Urinary bladder (tissue), 4 donors: ENCODE measurements around the gene PARP2. TPM values are rescaled to one million over a fixed set of nuclear protein-coding genes. Genes with fewer than 3 reads are reported as not detected.

Experiments
- DNase-seq: peaks from one replicate; pipeline ENCODE4 v3.0.0-alpha.2; 2015; ENCODE audit errors: extremely low spot score
- H3K27ac ChIP-seq: one replicate; pipeline ENCODE4 v1.5.1; 2013; ENCODE audit warnings: low read depth, mild to moderate bottlenecking, moderate library complexity
- H3K36me3 ChIP-seq: one replicate; pipeline ENCODE4 v1.6.1; 2013; ENCODE audit warnings: mild to moderate bottlenecking, moderate library complexity; ENCODE audit not compliant: insufficient read depth
- H3K4me1 ChIP-seq: one replicate; pipeline ENCODE4 v1.6.1; 2013; ENCODE audit warnings: mild to moderate bottlenecking, moderate library complexity; ENCODE audit not compliant: insufficient read depth
- H3K4me3 ChIP-seq: one replicate; pipeline ENCODE4 v1.5.1; 2013; ENCODE audit warnings: low read depth, low read length
- WGBS: extraction: QIAGEN DNeasy Blood & Tissue Kit; methylation state at CpG from one replicate; pipeline ENCODE4 v1.1.7; 2013; 5-methylcytosine and 5-hydroxymethylcytosine counted together
- polyA plus RNA-seq: library from polyadenylated mRNA; stranded (reverse); fragments of 200-250 nt; gene quantifications from one replicate; pipeline ENCODE4 v1.2.3, GENCODE V29; 2013
- total RNA-seq: library from RNA; depleted of rRNA; stranded (reverse); fragments of >200 nt; gene quantifications from one replicate; pipeline ENCODE4 v1.2.3, GENCODE V29; 2014
- donor health status: healthy with polysubstance abuse.
- donor health status: healthy.

PARP2 gene
- total and polyA plus RNA-seq, 2 donors: 13.5 to 16.0 TPM

- peaks cover 5% of the 10 kb centered on the region for H3K36me3 ChIP-seq
- no peak overlapping the region for H3K27ac ChIP-seq
- DNase-seq: no peak
- no peak overlapping the region for H3K4me3 ChIP-seq
- 79% methylated on average over 5 of the region's 5 CpGs for WGBS
- no peaks in the 10 kb centered on the region for H3K4me1 ChIP-seq
Observed at GRCh38 chr14:20372796-20373195, 29.4 kb downstream of the PARP2 start.

GRCh38 chr14:20375471-20375870 lies 32.0 kb downstream of the PARP2 start:
- WGBS: 65% methylated on average over 3 of the region's 3 CpGs
- peaks cover 5% of the 10 kb centered on the region for H3K36me3 ChIP-seq
- no peak for DNase-seq
- H3K27ac ChIP-seq: no peak overlapping the region
- no peaks in the 10 kb centered on the region for H3K4me1 ChIP-seq
- H3K4me3 ChIP-seq: no peak overlapping the region

- H3K4me1 ChIP-seq: no peaks in the 10 kb centered on the region
- DNase-seq: no peak
- peaks cover 5% of the 10 kb centered on the region for H3K36me3 ChIP-seq
- no peak overlapping the region for H3K4me3 ChIP-seq
- H3K27ac ChIP-seq: no peak overlapping the region
- 86% methylated on average over 12 of the region's 12 CpGs for whole genome bisulfite sequencing
Observed at GRCh38 chr14:20376071-20376588, 32.7 kb downstream of the PARP2 start.

DNA sequence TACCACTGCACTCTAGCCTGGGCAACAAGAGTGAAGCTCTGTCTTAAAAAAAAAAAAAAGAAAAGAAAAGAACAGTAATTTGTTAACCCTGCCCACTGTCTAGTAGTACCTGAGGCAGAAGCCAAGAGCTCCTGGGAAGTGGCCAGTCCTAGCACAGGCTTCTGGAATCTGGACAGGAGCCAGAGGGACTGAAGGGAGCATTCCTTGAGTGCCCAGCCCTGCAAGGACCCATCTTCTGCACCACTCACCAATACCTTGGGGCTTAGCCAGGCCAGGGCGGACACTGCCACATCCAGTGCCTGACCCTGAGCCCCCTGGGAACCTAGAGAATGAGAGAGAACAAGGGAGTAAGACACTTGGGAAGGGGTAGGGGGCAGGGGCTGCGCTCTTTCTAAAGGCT lies 33.7 kb downstream of the PARP2 start:
- Histone ChIP-seq H3K27ac (no peak overlapping the region), H3K4me1 (no peaks in the 10 kb centered on the region), H3K4me3 (no peak overlapping the region), H3K36me3 (peaks cover 9% of the 10 kb centered on the region)
- WGBS: 97% methylated on average over 2 of the region's 2 CpGs
- DNase-seq: no peak

GRCh38 chr14:20379743-20380142 lies 36.3 kb downstream of the PARP2 start:
- Histone ChIP-seq H3K27ac (no peak overlapping the region), H3K4me3 (no peak overlapping the region), H3K4me1 (no peaks in the 10 kb centered on the region), H3K36me3 (peaks cover 15% of the 10 kb centered on the region)
- 36% methylated on average over 1 of the region's 1 CpG for WGBS
- DNase-seq: no peak

DNA sequence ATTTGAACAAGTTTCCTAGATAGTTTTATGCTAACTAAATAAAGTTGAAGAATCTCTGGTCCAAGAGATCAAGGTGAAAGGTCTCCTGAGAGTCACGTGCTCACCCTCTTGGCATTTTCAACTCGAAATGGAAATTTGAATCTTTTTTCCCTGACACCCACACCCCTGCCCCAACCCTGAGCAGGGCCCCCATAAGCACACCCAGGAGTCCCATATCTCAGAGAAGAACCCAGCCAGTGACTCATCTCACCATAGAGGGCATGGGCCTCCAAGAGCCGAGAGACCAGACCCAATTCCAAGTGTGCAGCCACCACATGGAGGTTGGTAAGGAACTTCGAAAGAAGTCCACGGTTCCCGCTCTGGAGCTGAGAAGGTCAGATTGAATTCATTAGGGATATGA lies 37.2 kb downstream of the PARP2 start:
- Histone ChIP-seq H3K36me3 (peaks cover 13% of the 10 kb centered on the region), H3K4me3 (no peak overlapping the region), H3K27ac (no peak overlapping the region), H3K4me1 (no peaks in the 10 kb centered on the region)
- 89% methylated on average over 6 of the region's 6 CpGs for WGBS
- no peak for DNase-seq

- no peaks in the 10 kb centered on the region for H3K4me1 ChIP-seq
- no peak overlapping the region for H3K27ac ChIP-seq
- WGBS: 83% methylated on average over 7 of the region's 7 CpGs
- peaks cover 12% of the 10 kb centered on the region for H3K36me3 ChIP-seq
- H3K4me3 ChIP-seq: no peak overlapping the region
- no peak for DNase-seq
Observed at GRCh38 chr14:20381341-20381740, 37.9 kb downstream of the PARP2 start.

- Histone ChIP-seq H3K4me1 (no peaks in the 10 kb centered on the region), H3K36me3 (peaks cover 12% of the 10 kb centered on the region), H3K4me3 (no peak overlapping the region), H3K27ac (no peak overlapping the region)
- no peak for DNase-seq
- WGBS: 94% methylated on average over 12 of the region's 12 CpGs
Observed at GRCh38 chr14:20382526-20382925, 39.1 kb downstream of the PARP2 start.

- H3K36me3 ChIP-seq: peaks cover 12% of the 10 kb centered on the region
Observed at GRCh38 chr14:20383032-20383431, 39.6 kb downstream of the PARP2 start.

GRCh38 chr14:20383636-20384035 lies 40.2 kb downstream of the PARP2 start:
- no peak overlapping the region for H3K4me3 ChIP-seq
- no peaks in the 10 kb centered on the region for H3K4me1 ChIP-seq
- no peak for DNase-seq
- no peak overlapping the region for H3K27ac ChIP-seq
- 93% methylated on average over 5 of the region's 5 CpGs for WGBS
- peaks cover 15% of the 10 kb centered on the region for H3K36me3 ChIP-seq

More at GRCh38 chr14:20383032-20383431, 39.6 kb downstream of the PARP2 start:
- 93% methylated on average over 10 of the region's 10 CpGs for WGBS
- H3K4me1 ChIP-seq: no peaks in the 10 kb centered on the region
- H3K27ac ChIP-seq: no peak overlapping the region
- no peak for DNase-seq
- no peak overlapping the region for H3K4me3 ChIP-seq

DNA sequence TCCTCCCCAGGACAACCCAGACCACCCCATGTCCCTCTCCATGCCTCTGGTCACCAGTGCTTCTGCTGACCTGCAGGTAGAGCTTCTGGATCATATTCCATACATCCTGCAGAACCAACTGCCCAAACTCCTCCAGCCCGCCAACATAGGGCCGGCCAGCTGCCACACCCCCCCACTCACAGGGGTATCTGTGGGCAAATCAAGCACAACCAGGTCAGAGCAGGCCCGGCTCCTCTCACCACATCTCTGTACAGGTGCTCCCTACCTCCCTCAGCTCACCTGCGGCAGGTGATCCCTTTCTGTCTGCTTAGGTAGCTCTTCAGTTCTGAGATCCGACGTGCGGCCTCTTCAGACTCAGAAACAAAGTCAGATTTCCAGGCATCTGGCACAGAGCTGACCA lies 40.9 kb downstream of the PARP2 start:
- H3K4me3 ChIP-seq: no peak overlapping the region
- DNase-seq: no peak
- 90% methylated on average over 7 of the region's 7 CpGs for WGBS
- H3K4me1 ChIP-seq: no peaks in the 10 kb centered on the region
- no peak overlapping the region for H3K27ac ChIP-seq
- peaks cover 15% of the 10 kb centered on the region for H3K36me3 ChIP-seq

DNA sequence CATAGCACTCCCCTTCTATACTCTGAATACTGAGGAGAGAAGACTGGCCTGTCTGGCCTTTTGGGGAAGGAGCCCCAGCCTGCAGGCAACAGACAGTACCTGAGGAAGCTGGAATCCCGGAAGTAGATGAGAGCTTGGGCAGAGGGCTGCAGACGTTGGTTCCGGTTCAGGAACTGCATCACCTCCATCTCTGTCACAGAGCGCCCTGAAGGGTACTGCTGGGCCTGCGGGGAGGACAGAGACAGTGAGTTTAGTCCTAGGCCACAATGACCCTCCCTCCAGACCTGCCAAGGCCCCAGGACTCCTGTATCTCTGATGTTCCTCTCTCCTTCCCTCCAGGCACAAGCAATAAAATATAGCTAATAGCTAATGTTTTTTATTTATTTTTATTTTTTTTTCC lies 41.5 kb downstream of the PARP2 start:
- WGBS: 95% methylated on average over 5 of the region's 5 CpGs
- Histone ChIP-seq H3K4me3 (no peak overlapping the region), H3K27ac (no peak overlapping the region), H3K4me1 (no peaks in the 10 kb centered on the region), H3K36me3 (peaks cover 15% of the 10 kb centered on the region)
- no peak for DNase-seq

DNA sequence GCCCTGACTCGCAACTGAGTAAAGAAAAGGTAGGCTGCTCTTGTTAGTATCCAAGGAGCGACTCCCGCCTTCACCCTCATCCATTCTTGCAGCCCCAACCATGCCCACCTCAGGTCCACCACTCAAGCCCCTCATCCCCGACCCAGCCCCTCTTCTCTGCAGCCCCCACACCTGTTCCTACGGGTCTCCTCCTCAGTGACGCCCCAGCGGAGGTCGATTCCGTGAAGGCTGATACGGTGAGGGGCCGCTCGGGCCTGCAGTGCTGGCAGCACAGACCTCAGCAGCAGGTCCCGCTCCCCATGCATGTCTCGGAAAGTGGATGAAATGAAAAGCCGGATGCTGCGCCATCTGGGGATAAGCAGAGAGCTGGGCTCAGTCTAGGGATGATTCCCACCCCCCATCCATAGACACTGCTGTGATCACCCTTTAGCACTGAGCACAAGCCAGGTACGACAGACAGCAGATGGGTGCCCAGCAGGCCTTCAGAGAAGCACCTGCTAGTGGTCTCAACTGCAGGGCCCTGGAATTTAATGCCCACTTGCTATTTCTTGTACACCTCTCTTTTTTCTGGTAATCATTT lies 42.9 kb downstream of the PARP2 start:
- WGBS: 95% methylated on average over 17 of the region's 17 CpGs

GRCh38 chr14:20387576-20387975 lies 44.1 kb downstream of the PARP2 start:
- DNase-seq: no peak
- H3K27ac ChIP-seq: no peak overlapping the region
- no peaks in the 10 kb centered on the region for H3K4me1 ChIP-seq
- H3K4me3 ChIP-seq: no peak overlapping the region
- 93% methylated on average over 6 of the region's 6 CpGs for WGBS
- peaks cover 12% of the 10 kb centered on the region for H3K36me3 ChIP-seq

More for the DNA sequence above, 42.9 kb downstream of the PARP2 start:
- H3K27ac ChIP-seq: no peak overlapping the region
- no peaks in the 10 kb centered on the region for H3K4me1 ChIP-seq
- no peak for DNase-seq
- peaks cover 19% of the 10 kb centered on the region for H3K36me3 ChIP-seq
- no peak overlapping the region for H3K4me3 ChIP-seq

DNA sequence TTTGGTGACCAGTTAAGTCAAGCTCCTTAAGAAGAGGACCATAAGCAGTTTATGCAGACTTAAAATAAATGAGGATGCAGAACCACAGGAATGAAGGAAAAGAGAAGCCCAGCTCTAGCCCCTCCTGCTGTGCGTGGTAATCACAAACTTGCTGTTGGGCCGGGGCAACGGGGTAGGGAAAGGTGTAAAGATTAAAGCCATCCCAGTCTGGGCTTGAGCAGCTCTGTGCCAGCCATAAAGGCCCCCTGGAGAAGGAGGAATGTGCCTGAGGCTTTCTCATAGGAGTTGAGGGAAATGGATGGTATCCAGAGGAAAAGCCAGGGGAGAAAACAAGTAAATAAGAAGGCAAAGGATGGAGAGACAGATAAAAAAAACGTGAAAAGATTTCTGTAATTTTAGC lies 44.7 kb downstream of the PARP2 start:
- H3K36me3 ChIP-seq: peaks cover 7% of the 10 kb centered on the region
- no peak for DNase-seq
- WGBS: 49% methylated on average over 4 of the region's 4 CpGs
- H3K4me1 ChIP-seq: no peaks in the 10 kb centered on the region
- no peak overlapping the region for H3K4me3 ChIP-seq
- H3K27ac ChIP-seq: no peak overlapping the region
